NCI-H526 treated with DMSO at 0.1 percent for 48 hours (cell line): Measurements from ENCODE around the gene SEPTIN10.
"Not testable (repeated sequence)": the region's sequence is repeated elsewhere in the genome, so short reads cannot be mapped to it uniquely, and the experiment has no call there.

Experiments used
- DNase-seq: peaks from one replicate; lab custom pipeline; 2025; lab: John Stamatoyannopoulos, UW

The SEPTIN10 gene

DNA sequence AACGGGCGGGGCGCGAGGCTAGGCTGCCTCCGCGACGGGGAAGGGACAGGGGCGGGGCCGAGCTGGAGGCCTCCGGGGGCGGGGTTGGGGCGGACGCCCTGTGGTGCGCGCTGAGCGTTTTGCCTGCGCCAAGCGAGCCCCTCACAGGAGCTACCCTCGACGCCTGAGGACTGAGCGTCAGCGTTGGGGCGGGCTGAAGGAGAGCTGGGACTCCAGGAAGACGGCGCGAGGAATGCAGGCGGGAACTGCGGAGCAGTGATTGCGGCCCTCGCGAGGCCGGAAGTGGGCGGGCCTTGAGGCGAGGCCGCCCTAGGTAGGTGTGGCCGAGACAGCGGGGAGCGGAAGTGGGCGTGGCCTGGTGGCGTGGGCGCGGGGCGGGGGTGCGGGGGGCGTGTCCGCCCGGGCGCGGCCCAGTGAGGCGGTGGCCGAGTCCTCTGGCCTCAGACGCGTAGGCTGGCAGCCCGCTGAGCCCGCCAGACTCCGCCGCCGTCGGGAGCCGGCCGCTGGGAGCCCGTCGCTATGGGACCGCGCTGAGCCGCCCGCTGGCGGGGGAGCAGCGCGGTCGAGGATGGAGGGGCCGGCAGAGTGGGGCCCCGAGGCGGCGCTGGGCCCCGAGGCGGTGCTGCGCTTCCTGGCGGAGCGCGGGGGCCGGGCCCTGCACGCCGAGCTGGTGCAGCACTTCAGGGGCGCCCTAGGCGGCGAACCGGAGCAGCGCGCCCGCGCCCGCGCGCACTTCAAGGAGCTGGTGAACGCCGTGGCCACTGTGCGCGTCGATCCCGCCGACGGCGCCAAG lies at the start of gene SEPTIN10, which contains the start of gene SOWAHC:
SEPTIN10 (minus strand) TSS at position 45 of the 793 bp plus-strand sequence. CDS start 139 bp downstream, outside the sequence.
SOWAHC (plus strand) TSS at position 443 of the 793 bp plus-strand sequence; CDS start at position 569, 126 bp downstream.
- peak; percentile 68 for DNase-seq

DNA sequence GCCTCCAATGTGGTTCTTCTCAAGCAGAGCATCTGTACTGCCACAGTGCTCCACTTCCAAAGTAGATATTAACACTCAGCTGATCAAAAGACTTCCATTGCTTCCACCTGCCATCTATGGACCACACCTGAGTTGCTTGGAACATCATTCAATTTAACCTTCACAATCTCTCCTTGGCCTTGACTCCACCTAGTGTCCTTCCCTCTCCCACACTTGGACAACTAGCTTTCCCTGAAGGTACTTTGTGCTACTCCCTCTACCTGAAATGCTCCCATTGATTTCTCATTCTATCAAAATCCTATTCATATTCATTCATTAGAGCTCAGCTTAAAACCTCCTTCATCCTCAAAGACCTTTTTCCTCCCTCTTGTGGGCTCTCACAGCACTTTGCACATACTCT lies 49.1 kb upstream of the SEPTIN10 start:
- DNase-seq, result no peak

GRCh38 chr2:109660046-109660860 lies 46.5 kb upstream of the SEPTIN10 start:
- DNase-seq, result no peak

DNA sequence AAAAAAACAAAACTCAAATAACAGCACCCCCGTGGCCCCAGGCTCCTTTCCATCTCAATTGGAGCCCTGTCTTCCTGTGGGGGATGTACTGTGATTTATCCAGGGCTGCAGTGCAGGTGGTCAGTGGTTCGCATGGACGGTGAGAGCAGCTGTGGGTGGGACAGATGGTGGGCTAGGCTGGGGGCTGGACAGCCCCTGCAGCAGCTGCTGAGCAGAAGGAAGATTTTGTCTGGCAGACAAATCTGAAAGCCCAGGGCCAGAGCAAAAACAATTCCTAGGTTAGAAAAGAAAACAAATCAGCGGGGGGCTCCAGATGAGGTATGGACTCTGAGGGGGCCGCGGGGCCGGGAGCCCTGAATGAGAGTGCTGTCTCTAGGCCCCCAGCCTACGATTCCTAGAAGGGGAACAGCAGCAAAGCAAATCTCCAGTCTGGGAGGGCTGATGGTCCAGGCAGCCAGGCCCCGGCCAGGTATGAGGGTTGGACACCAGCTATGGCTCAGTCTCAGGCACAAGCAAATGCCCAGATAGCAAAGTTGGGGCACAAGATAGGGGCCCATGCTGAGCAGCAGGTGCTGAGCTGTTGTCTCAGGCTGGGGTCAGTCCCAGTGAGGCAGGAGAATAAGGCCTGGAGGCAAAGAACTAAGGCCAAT lies 45.8 kb upstream of the SEPTIN10 start:
- DNase-seq, result no peak

DNA sequence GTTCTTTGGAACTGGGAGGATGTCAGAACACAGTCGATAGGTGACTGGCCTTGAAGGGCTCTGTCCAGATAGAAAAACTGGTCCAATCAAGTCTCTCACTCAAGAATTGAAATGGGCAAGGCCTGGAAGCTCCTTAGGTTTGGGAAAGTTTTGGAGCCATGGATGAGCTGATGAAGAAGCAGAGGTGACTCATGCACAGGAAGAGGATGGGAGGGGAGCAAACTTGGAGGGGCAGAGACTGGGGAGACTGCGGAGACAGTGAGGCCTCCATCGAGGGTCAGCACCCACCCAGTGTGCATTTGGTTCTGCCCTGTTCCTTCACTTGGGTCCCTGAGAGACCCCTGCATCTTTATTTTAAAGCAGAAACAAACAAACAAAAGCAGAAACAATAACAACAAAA lies 41.5 kb upstream of the SEPTIN10 start:
- DNase-seq, result no peak

DNA sequence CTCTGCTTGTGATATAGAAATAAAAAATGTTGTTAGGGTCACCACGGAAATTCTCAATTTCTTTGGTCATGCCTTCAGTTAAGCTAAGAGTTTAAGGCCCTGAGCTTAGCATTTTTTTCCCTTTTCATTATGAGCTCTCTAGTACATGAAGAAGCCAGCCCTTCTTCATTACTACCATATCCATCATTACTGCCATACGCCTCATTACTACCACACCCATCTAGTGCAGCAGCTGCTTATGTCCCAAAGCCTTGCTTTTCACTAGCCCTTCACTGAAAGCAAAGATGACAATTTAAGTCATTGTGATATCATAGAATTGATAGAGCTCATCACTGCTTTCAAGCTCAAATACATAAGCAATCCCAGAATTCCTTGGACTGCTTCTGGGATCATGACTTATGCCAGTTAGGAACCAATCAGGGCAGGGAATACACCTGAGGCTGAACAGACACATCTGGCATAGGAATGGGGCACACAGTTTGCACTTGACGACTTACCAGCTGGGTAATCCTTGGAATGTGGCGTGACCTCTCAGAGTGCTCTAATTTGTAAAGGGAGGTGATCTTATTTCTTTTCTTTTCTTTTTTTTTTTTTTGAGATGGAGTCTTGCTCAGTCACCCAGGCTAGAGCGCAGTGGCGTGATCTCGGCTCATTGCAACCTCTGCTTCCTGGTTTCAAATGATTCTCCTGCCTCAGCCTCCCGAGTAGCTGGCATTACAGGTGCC lies 40.7 kb upstream of the SEPTIN10 start:
- no peak for DNase-seq

DNA sequence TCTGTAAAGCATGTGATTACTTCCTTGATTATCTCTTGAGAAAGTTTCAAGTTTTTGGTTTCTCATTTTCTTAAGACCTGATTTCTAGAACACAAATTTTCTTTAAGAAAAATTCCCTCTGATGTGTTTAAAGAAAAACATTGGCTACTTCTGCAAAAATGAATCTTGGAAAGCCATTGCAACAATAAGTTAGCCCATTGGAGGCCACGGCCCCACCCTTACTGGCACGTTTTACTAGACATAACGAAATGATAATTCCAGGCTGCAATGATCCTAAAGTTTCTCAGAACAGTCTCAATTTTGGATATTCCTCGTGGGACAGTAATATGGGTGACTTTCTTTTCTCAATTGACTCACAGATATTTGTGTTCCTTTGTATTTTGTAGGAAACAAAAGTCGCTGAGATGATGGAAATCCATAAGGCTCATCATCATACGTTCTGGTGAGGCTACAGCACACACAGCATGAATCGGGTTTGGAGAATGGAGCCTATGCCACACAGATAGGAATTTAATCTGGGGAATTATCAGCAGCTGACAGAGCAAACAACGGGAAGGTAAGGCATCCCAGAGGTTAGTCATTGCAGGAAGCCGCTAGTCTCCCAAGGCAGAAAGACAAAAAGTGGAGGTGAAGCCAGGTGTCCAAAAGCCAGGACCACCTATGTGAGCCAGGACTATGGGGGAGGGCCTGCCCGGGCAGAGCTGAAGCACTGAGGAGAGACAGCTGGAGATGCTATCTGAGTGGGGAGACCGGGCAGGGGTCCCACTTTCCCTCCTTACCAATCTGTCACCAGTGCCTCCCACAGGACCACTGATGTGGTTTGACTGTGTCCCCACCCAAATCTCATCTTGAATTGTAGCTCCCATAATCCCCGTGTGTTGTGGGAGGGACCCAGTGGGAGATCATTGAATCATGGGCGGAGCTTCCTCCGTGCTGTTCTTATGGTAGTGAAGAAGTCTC lies 36.2 kb upstream of the SEPTIN10 start:
- no peak for DNase-seq

GRCh38 chr2:109648041-109648527 lies 34.3 kb upstream of the SEPTIN10 start:
- no peak for DNase-seq

DNA sequence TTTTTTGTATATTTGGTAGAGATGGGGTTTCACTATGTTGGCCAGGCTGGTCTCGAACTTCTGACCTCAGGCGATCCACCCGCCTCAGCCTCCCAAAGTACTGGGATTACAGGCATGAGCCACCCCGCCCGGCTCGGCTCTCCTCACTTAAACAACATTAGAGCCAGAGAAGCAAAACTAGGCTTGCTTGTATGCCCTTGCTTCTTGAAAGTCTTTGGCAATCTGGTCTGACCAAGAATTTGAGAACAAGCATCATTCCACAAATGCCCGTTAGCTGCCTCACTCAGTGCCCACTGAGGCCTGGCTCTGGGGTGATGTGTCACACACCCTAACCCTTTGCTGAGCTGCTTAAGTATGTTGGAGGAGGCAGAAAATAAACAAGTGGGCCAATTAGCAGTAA lies 33.9 kb upstream of the SEPTIN10 start:
- no peak for DNase-seq

DNA sequence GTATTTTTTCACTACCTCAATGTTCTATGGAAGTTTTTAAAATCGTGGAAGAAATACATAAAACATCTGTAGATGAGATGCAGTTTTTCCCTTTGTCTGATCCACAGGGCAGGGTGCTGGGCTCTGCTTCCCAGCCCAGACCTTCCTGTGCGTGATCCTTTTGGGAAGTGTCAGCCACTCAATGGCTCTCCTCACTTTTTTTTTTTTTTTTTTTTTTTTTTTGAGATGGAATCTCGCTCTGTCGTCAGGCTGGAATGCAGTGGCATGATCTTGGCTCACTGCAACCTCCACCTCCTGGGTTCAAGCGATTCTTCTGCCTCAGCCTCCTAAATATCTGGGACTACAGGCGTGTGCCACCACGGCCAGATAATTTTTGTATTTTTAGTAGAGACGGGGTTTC lies 33.2 kb upstream of the SEPTIN10 start:
- no peak for DNase-seq

- no peak for DNase-seq
These were observed 31.8 kb upstream of the SEPTIN10 start for GRCh38 chr2:109645412-109646184.

DNA sequence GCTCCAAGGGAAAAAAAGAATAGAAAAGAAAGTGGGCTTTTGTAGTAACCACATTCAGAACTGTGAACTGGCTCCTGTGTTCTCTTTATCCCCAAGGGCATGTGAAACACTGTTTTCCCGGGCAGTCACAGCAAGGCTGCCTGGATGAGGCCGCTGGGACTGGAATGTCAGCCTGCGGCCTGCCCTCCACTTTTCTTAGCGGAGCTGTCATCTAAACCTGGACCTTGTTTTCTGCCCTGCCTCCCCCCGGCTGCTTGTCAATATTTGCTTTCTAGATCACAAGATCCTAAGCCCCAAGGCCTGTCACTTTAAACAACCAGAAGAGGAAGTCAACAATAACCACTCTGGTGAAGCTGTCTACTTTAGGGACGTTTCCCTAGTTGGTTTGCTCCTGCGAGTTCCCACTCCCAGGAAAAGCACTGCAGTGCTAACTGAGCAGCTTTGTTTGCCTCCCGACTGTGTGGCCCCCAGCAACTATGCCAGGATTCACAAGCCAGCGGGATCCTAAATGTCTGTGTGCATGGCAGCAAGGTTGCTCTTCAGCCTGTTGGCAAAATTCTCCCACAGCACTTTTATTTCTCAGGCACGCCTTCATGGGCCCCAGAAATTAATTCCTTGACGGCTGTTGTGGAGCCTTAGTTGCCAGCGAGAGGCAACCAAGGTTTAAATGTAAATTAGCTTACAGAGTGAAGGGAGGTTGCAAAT lies 31.0 kb upstream of the SEPTIN10 start:
- peak; percentile 11 for DNase-seq

- DNase-seq, result not testable (repeated sequence)
These were observed 26.2 kb upstream of the SEPTIN10 start for GRCh38 chr2:109640000-109640399.

GRCh38 chr2:109638795-109639194 lies 25.0 kb upstream of the SEPTIN10 start:
- DNase-seq, result no peak

GRCh38 chr2:109637749-109638570 lies 24.2 kb upstream of the SEPTIN10 start:
- DNase-seq, result no peak

GRCh38 chr2:109636317-109636716 lies 22.6 kb upstream of the SEPTIN10 start:
- no peak for DNase-seq

DNA sequence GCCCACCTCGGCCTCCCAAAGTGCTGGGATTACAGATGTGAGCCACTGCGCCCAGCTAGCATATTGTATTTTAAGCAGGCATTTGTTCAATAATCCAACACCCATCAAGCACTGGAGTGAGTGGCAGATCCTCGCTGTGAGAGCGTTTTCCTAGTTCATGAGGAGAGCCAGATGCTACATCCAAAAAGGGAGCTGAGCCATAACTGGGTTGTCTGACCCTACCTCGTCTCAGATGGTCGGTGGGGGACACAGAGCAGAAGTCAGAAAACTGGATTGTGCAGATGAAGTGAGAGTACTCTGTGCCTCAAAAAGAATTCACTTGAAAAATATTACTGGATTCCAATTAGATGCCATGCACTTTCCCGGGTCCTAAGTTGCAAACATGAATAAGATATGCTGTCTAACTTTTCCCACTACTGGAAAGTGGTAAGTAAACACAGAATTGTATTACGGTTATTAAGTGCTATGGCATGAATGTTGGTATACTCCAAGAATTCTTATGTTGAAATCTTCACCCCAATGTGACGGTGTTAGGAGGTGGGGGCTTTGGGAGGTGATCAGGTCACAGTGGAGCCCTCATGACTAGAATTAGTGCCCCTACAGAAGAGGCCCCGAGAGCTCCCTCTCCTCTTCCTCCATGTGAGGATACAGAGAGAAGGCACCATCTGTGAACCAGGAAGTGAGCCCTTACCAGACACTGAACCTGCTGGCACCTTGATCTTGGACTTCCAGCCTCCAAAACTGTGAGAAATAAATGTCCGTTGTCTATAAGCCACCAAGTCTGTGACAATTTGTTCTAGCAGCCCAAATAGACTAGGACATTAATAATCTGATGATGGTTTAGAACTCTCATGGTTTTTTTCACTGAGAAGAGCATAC lies 21.9 kb upstream of the SEPTIN10 start:
- no peak for DNase-seq
